Activated CD4-positive, alpha-beta T cell treated with anti-CD3 and anti-CD28 coated beads for 4 hours (primary cell): ENCODE data around the gene AP1M2.
"Not testable (repeated sequence)": the region's sequence is repeated elsewhere in the genome, so short reads cannot be mapped to it uniquely, and the experiment has no call there.

Experiments used
- DNase-seq, 2 donors: peaks; one replicate each; pipeline ENCODE4 v3.0.0-alpha.2; 2020

The AP1M2 gene

DNA sequence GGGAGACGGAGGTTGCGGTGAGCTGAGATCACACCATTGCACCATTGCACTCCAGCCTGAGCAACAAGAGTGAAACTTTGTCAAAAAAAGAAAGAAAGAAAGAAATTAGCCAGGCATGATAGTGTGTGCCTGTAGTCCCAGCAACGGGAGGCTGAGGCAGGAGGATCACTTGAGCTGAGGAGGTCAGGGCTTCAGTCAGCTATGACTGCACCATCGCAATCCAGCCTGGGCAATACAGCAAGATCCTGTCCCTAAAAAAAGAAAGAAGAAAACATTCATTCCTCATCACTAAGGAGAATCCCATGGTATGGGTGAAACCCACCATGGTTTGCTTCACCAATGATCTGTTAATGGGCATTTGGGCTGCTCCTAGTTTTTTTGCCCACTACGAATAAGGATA is 13.0 kb upstream of the AP1M2 start:
- DNase-seq = no peak

DNA sequence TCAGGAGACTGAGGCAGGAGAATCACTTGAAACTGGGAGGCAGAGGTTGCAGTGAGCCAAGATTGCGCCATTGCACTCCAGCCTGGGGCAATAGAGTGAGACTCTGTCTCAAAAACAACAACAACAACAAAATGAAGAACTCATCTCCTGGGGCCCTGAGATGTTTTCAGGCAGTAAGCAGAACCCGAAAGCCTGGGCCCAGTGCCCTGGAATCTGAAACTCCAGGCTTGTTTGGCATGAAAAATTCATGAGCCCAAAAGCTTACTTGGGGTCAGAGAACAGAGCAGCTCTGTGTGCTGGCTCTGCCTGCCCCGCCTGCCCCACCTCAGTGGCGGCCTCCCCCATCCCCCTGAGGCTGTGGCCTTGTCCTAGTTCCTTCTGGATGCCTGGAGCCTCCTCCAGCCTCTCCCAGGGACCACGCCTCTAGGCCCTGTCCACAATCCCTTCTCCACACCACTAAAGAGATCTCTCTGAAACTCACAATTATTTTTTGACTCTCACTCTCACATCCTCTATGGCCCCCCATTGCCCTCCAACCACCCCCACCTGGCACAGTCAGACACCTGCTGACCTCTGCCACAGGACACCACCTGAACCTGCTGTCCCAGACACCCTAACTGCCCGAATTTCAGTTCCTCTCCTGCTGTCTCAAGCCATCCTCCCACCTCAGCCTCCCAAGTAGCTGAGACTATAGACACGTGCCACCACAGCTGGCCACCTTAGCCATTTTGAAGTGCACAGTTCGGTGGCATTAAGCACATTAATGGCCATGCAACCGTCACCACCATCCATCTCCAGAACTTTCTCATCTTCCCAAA is 6.9 kb upstream of the AP1M2 start:
- DNase-seq = no peak

DNA sequence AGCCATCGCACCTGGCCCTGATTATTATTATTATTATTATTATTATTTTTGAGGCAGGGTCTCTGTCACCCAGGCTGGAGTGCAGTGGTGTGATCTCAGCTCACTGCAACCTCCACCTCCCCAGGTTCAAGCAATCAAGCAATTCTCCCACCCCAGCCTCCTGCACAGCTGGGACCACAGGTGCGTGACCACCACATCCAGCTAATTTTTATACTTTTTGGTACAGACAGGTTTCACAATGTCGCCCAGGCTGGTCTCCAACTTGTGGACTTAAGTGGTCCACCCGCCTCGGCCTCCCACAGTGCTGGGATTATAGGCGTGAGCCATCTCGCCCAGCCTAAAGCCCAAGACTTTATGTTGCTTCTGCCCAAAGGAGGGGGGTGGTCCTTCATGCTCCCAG is 6.0 kb upstream of the AP1M2 start:
- DNase-seq = no peak

DNA sequence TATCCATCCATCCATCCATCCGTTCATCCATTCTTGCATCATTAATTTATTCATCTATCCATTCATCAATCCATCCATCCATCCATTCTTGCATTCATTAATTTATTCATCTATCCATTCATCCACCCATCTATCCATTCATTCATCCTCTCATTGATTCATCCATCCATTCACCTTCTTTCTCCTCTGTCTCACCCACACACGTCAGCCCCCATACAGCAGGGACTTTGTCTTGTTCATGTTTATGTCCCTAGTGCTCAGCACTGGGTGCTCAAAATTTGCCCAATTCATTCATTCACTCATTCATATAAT is 683 bp upstream of the AP1M2 start:
- no peak for DNase-seq

DNA sequence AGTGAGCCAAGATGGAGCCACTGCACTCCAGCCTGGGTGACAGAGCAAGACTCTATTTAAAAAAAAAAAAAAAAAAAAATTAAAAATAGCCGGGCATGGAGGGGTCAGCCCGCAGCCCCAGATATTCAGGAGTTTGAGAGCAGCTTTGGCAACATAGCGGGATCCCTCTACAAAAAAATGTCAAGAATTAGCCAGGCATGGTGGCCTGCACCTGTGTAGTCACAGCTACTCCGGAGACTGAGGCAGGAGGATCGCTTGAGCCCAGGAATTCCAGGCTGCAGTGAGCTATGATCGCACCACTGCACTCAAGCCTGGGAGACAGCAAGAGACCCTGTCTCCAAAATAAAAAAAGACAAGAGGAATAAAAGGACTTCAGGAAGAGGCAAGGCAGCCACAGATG is 716 bp downstream of the AP1M2 start:
- DNase-seq = no peak

DNA sequence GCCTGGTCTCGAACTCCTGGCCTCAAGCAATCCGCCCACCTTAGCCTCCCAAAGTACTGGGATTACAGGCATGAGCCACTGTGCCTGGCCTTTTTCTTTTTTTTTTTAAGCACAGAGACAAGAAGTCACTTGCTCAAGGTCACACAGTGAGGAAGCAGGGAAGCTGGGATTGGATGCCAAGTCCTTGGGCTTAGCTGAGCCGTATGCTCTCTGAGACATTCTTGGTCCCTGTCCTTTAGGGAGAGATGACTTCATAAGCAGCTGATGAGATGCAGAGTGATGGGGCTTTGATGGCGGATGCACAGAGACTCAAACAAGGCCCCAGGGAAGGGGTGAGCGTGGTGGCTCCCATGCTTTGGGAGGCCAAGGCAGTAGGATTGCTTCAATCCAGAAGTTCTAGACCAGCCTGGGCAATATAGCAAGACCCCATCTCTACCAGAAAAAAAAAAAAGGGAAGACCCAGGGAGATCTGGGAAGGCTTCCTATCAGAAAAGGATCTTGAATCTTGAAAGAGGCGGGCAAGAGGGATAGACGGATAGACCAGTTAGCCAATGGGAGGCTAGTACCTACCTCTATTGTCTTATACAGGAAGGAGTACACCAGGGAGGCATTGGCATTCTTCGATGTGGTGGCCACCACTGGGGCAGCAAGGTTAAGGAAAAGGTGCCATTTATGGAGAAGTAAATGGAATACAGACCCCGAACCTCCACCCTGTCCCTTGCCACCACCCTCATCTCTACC is 3.9 kb downstream of the AP1M2 start:
- DNase-seq = no peak

DNA sequence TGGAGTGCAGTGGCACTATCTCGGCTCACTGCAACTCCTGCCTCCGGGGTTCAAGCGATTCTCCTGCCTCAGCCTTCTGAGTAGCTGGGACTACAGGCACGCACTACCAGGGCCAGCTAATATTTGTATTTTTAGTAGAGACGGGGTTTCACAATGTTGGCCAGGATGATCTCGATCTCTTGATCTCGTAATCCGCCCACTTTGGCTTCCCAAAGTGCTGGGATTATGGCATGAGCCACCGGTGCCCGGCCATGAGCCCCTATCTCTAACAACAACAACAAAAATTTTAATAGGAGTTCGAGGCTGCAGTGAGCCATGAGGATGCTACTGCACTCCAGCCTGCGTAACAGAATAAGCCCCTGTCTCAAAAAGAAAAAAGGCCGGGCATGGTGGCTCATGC is 5.0 kb downstream of the AP1M2 start:
- DNase-seq = no peak

DNA sequence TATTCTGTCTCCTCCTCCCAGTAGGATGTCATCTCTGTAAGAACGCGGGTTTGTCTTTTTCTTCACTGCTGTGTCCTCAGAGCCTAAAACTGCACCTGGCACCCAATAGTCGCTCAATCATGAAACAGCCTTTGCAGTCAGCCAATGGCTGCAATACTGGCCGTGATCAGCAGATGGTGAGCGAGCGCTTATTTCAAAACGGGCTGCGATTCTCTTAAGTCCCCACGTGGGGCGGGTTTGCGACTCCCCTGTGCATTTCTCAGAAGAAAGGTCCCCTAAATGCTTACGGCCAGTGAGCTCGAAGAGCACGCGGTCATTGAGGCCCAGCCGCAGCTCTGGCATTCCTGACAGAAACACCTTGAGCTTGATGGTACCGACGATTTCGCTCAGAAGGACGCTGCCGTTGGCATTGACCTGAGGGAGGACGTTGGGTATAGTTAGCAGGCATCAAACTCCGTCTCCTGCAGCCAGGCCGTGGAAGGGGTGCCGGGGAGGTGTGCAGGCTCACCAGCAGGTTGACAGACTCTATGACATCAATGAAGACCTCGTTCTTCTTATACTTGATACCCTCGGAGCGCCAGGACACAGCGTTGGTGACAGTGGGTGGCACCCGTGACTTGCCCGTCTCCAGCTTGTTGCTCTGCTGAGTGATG is 6.0 kb downstream of the AP1M2 start:
- DNase-seq = peak; percentile 87 to 92

DNA sequence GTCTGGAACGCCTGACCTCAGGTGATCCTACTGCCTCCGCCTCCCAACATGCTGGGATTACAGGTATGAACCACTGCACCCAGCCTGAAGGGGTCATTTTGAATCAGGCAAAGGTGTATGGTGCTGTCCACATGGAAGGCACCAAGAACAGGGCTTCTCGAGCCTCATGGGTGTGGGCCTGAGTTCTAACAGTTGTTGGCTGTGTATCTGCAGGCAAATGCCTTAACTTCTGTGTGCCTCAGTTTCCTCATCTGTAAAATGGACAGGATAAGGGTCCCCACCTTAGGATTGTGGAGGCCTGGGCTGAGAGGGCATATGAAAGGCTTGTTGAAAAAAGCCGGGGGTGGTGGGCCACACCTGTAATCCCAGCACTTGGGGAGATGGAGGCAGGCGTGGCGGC is 9.2 kb downstream of the AP1M2 start:
- no peak for DNase-seq

DNA sequence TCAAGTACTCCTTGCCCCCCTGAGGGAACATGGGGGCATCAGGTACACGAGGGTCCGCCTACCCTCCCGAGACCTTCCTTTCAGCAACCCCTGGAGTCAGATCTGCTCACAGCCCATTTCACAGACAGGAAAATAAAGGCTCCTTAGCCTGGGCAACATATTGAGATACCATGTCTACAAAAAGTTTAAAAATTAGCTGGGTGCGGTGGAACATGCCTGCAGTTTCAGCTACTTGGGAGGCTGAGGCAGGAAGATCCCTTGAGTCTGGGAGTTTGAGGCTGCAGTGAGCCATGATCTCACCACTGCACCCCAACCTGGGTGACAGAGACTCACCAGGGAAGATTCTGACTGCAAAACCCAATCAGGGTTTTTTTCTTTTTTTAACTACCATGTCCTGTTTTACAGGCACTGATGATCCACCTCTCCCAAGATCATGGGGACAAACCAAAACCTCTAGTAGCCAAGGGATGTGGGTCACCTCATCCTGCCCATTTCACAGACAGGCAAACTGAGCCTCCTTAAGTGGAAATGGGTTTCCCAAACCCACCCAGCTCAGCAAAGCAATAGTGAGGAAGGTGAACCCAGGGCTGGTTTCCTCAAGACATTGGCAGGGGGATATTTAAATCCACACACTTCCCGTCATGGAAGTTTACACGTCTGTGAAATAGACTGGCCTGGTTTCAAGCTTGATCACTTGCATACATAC is 11.9 kb downstream of the AP1M2 start:
- DNase-seq = no peak

DNA sequence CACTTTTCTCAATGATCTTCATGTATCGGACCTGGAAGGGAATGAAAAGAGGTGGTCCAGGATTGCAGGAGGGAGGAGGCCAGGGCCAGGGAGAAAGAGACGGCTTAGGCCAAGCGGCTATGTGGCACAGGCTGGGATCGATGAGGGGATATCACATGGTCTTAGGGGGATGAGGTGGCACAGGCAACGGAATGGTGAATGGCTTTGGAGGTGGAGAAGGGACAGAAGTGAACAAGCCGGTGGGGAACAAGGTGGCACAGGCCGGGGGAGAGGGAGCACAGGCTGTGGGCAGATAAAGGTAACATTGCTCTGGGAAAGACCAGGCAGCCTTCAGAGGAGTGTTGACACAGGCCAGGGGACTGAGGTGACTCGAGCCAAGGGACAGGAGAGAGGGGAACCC is 12.7 kb downstream of the AP1M2 start:
- no peak for DNase-seq

DNA sequence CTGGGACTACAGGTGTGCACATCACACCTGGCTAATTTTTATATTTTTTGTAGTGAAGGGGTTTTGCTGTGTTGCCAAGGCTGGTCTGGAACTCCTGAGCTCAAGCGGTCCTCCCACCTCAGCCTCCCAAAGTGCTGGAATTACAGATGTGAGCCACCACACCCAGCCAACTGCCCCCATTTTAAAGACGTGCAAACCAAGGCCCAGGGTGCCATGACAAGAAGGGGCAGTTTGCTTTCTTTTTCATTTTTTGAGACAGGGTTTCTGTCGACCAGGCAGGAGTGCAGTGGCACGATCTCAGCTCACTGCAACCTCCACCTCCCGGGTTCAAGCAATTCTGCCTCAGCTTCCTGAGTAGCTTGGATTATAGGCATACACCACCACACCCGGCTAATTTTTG is 13.3 kb downstream of the AP1M2 start:
- DNase-seq = not testable (repeated sequence)

DNA sequence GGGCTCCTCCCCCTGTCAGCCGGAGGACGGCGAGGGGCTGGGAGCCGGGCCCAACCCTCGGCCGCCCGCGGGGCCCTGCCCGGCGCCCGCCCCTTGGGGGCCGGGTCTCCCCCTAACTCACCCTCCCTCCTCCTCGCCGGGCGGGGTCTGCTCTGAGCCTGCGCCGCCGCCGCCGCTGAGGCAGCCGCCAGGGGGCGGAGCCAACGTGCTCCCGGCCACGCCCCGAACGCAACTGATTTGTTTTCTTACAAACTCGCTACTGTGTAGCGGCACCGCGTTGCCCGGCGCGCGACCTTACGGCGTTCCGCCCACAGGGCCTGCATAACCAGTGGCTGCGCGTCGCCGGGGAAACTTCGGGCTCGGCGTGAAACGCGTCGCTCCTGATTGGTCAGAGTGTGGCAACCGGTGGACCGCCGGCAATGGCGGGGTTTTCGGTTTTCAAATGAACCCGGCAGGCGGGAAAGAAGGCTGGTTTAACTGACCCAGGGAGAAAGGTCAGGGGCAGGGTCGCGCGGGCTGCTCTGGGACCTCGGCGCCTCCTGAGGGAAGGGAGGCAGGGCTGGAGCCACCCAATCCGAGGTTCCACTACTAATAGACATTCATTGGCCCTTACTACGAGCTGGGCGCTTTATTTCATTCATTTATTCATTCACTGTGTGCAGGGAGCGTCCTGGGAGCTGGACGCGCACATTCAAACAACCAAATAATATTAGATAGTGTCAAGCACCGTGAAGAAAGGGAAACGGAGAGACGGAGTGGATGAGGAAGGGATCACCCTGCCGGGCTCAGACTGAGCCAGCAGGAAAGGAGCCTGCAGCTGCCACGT is 18.1 kb downstream of the AP1M2 start, which contains the start of gene CDKN2D:
CDKN2D (minus strand) TSS at position 154 of the 826 bp plus-strand sequence. CDS start 326 bp downstream, outside the sequence.
- peak; percentile 99 to 100 for DNase-seq

DNA sequence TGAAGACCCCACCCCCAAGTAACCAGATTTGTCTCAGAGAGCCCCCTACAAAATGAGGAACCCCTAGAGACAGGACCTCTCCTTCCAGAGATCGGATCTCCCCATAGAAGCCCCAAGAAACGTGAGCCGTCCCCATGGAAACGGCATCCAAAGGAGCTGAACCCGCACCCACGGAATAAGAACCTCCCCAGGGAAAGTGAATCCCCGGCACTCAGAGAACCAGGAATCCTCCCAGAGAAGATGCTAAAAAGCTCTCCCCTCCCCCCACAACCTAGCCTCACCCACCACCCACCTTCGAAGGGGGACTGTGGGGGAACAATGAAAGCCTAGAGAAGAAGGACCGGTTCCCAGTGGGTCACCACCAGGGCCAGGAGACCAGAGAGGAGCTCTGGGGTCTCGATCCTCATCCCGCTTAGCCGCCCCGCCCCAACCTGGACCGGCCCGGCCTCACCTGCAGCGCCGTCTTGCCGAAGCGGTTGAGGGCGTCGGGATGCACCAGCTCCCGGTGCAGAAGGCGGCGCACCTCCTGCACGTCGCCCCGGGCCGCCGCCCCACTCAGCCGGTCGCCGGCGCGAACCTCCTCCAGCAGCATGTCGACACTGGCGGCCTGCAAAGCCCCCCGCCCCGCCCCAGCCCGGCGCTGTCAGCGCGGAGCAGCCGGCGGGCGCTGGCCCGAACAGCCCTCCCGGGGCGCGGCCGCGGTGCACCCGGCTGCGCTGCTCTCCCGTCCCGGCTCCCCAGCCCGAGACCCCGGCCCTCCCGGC is 18.9 kb downstream of the AP1M2 start:
- peak in 1 of 2 donors; percentile 56 for DNase-seq

DNA sequence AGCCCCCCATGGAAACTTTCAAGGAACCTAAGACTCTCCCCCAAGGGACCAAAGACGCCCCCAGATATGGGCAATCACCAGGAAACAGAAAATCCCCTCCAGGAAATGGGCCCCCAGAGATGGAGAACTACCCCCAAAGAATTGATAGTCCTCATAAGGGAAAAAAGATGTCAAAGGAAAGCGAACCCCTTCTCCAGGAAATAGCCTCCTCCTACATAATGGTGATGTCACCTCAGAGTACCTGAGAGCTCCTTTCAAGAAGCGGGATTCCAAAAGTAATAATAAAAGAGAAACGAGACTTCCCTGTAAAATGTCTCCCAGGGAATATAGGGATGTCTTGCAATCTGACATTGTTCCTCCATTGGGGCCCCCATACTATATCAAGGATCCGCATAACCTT is 19.5 kb downstream of the AP1M2 start:
- peak in 1 of 2 donors; percentile 10 for DNase-seq

DNA sequence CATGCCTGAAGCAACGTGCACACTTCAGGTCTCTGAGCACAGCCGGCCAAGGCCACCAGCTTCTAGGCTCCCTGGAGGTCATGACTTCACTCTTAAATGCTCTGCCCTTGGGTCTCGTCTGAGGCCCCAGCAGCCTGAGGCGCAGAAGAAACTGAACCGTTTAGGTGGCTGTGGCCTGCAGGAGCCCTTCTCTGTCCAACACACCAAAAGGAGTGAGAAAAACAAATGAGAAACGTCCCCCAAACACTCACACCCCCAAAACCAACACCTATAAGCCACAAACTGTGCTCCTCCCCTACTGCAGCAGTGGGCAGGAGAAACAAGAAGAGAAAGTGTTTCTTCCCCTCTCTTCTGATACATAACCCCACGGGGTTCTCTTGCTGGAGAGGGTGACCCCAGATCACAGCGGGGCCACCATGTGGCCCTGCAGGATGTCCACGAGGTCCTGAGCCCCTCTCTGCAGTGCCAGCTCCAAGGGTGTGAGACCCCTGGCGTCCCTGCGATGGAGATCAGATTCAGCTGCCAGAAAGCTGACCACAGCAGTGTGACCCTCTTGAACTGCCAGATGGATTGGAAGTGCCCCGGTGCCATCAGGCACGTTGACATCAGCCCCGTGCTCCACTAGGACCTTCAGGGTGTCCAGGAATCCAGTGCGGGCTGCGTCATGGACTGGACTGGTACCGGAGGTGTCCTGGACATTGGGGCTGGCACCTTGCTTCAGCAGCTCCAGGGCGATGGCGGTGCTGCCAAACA is 20.3 kb downstream of the AP1M2 start:
- DNase-seq = peak; percentile 16 to 34

DNA sequence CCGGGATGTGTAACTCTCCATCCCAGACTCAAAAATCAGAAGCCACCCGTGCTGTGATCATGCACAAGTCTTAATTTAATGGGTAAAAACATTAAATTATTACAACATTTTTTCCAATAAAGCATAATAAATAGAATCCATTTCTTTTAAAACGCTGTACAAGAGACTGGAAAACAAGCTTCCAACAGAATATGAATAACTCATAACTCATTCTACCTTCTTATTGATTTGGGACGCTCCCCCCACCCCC is 20.8 kb downstream of the AP1M2 start:
- no peak for DNase-seq

DNA sequence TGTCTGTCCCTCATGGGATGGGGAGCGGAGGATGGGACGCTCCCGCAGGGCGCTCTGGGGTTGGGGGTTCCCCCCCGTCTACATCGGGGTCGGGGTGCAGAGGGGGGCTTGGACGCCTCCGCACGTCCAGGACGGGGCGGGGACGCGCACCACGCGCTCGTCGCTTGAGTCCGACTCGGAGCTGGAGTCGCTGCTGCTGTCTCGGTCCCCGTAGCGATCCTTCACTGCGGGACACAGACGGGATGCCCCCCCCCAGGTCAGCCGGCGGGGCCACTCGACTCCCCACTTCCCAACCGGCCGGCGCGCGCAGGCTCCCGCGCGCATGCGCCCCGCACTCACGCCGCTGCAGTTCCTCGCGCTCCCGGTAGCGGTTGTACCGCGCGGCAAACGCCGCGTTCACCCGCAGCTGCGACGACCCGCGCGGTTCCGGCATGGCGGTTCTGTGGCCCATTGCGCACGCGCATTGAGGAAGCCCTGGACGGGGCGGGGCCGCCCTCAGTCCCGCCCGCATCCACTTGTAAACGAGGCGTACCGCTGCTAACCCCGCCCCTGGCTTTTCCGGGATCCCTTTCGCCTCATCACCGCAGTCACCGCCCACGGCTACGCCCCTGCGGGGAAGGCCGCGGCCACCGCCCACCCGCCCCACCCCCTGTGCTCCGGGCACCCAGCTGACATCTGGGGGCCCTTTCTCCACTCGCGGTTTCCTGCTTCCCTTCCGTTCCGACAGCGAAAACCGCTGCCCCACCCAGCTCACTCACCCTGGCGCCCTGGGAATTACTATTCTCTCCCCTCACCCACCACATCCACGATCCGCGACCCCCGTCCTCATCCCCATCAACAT is 21.3 kb downstream of the AP1M2 start, which contains the start of gene KRI1:
KRI1 (minus strand) TSS at position 444 of the 841 bp plus-strand sequence; CDS start at position 433, 11 bp downstream.
- peak; percentile 98 to 99 for DNase-seq

DNA sequence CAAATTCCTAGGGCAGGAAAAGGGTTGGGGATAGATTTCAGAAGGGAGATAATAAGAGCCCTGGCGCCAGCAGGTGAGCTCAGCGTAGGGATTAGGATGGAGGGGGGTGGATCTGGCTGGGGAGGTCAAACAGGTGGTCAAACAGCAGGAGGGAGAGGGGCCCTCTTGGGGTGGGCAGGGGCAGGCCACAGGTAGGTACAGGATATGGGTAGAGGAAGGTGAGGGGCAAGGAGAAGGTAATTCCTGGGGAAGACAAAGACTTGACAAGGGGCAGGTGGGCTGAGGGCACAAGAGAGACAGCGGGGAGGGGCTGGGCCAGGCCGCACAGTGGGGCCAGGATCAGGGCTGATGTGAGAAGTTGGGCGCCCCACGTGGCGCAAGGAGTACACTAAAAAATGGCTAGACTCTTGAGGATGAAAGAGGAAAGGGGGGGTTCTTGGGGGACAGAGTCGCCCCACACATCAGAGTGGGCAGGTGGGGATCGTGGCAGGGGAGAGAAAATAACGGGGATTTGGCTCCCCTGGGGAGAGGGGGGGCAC is 22.0 kb downstream of the AP1M2 start:
- DNase-seq = peak; percentile 59 to 60

DNA sequence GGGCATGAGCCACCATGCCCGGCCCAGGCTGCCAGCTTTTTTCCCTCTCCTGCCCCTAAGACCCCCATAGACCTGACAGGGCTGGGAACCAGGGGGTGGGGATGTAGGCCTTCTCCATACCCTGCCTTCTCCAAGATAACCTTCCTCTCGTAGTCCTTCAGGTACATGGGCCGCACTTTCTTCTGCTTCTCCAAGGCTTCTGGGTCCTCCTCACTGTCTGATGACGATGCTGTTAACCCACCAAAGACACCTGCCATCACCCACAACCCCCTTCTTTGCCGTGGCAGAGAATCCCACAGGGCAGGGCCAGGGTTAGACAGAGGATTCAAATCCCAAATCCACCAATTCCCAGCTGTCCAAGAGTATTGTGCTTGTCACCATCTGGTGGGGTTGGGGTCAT is 24.5 kb downstream of the AP1M2 start:
- no peak for DNase-seq
